Endometrial microvascular endothelial cells (primary cell): ENCODE measurements around the gene CTSE. TPM values are rescaled to one million over a fixed set of nuclear protein-coding genes. Genes with fewer than 3 reads are reported as not detected.

Experiments used
- in situ Hi-C: cut with HindIII; loops from 2 replicates; pipeline ENCODE4 v1.10.0; 2017; ENCODE audit warnings: low sequenced_read_pairs, low pct_unique_long_range_greater_than_20kb; ENCODE audit errors: inconsistent ontology term
- total RNA-seq: library from RNA; depleted of rRNA; stranded (reverse); fragments of >200 nt; gene quantifications from one replicate; pipeline ENCODE4 v1.2.3, GENCODE V29; 2015; ENCODE audit errors: inconsistent ontology term

Gene CTSE
- total RNA-seq, 1 donor from 2014 or later, result not detected

- in situ Hi-C loops, result loop anchor here (5.0 to 25.0 kb wide), 2 partner anchors 67 to 133 kb away; partner anchors contain the start of gene AVPR1B
These were observed 44.4 kb downstream of the CTSE start for GRCh38 chr1:205979301-205979700.

- in situ Hi-C loops, result loop anchor here (5.0 to 25.0 kb wide), 2 partner anchors 66 to 134 kb away; partner anchors contain the start of gene AVPR1B
These were observed 45.0 kb downstream of the CTSE start for GRCh38 chr1:205978676-205979075.

GRCh38 chr1:205977402-205978014, 46.2 kb downstream of the CTSE start:
- in situ Hi-C loops, result loop anchor here (5.0 to 25.0 kb wide), 2 partner anchors 65 to 135 kb away; partner anchors contain the start of gene AVPR1B

GRCh38 chr1:205976708-205977401, 46.8 kb downstream of the CTSE start:
- in situ Hi-C loops, result loop anchor here (5.0 to 25.0 kb wide), 2 partner anchors 65 to 135 kb away; partner anchors contain the start of gene AVPR1B

- in situ Hi-C loops, result loop anchor here (5.0 to 25.0 kb wide), 2 partner anchors 64 to 136 kb away; partner anchors contain the start of gene AVPR1B
These were observed 47.7 kb downstream of the CTSE start for GRCh38 chr1:205976036-205976435.

GRCh38 chr1:205975387-205975998, 48.2 kb downstream of the CTSE start:
- in situ Hi-C loops, result loop anchor here (5.0 to 25.0 kb wide), 2 partner anchors 63 to 137 kb away; partner anchors contain the start of gene AVPR1B

GRCh38 chr1:205974712-205975111, 49.0 kb downstream of the CTSE start:
- in situ Hi-C loops, result loop anchor here (5.0 to 25.0 kb wide), 2 partner anchors 62 to 138 kb away; partner anchors contain the start of gene AVPR1B

GRCh38 chr1:205973377-205974232, 50.1 kb downstream of the CTSE start:
- in situ Hi-C loops, result no loop called here

GRCh38 chr1:205972491-205973168, 51.1 kb downstream of the CTSE start:
- in situ Hi-C loops, result no loop called here

GRCh38 chr1:205972081-205972480, 51.6 kb downstream of the CTSE start:
- in situ Hi-C loops, result no loop called here

- in situ Hi-C loops, result no loop called here
These were observed 52.6 kb downstream of the CTSE start for GRCh38 chr1:205971082-205971481.

GRCh38 chr1:205970486-205970885, 53.2 kb downstream of the CTSE start:
- in situ Hi-C loops, result no loop called here

GRCh38 chr1:205969229-205969628, 54.5 kb downstream of the CTSE start:
- in situ Hi-C loops, result no loop called here

GRCh38 chr1:205967554-205968335, 56.0 kb downstream of the CTSE start:
- in situ Hi-C loops, result no loop called here

- in situ Hi-C loops, result no loop called here
These were observed 58.4 kb downstream of the CTSE start for GRCh38 chr1:205965036-205965884.

GRCh38 chr1:205963352-205964155, 60.1 kb downstream of the CTSE start:
- in situ Hi-C loops, result no loop called here
